Colonic mucosa (tissue), 4 donors: Measurements from ENCODE around the gene ARL6IP4. TPM values are rescaled to one million over a fixed set of nuclear protein-coding genes. Genes with fewer than 3 reads are reported as not detected.

Source experiments
- DNase-seq: peaks from one replicate; pipeline ENCODE4 v3.0.0-alpha.2; 2020
- H3K27ac ChIP-seq: fragments of 200-600 bp; one replicate; pipeline ENCODE4 v1.8.0; 2021
- H3K27me3 ChIP-seq: fragments of 200-600 bp; one replicate; pipeline ENCODE4 v1.8.0; 2021
- H3K36me3 ChIP-seq: fragments of 200-600 bp; one replicate; pipeline ENCODE4 v1.8.0; 2021
- H3K4me1 ChIP-seq: fragments of 200-600 bp; one replicate; pipeline ENCODE4 v1.8.0; 2021; ENCODE audit warnings: mild to moderate bottlenecking
- H3K4me3 ChIP-seq: fragments of 200-600 bp; one replicate; pipeline ENCODE4 v1.8.0; 2021
- H3K9ac ChIP-seq, 2 donors: one replicate each; pipeline ENCODE4 v1.7.0; 2013; ENCODE audit warnings: control low read depth in 2 of 2, low read depth in 2 of 2, low read length in 2 of 2
- H3K9me3 ChIP-seq: fragments of 200-600 bp; one replicate; pipeline ENCODE4 v1.8.0; 2021
- CTCF ChIP-seq: fragments of 200-600 bp; IDR thresholded peaks from one replicate; pipeline ENCODE4 v1.8.0; 2022; ENCODE audit warnings: antibody characterized with exemption, mild to moderate bottlenecking
- intact Hi-C: fragments of 100-400 bp; cut with DNase I; formaldehyde crosslinking; loops from one replicate; pipeline ENCODE4 v1.14.1; 2022
- total RNA-seq, 2 donors: library from RNA; stranded (reverse); fragmentation: NEBNext Ultra II Directional in 1 of 2; extraction: Animal tissue kit (Norgen Biotek cat#: 25700) in 1 of 2; gene quantifications; one replicate each; pipeline ENCODE4 v1.2.1, GENCODE V29; 2021
- donor health status: healthy.
- donor health status: DM: no; HTN: no; CAD: no.
- donor health status: DM: no; HTN: no; CAD: no.

ARL6IP4 gene
- total RNA-seq, 2 donors from 2014 or later = 130 to 192 TPM

DNA sequence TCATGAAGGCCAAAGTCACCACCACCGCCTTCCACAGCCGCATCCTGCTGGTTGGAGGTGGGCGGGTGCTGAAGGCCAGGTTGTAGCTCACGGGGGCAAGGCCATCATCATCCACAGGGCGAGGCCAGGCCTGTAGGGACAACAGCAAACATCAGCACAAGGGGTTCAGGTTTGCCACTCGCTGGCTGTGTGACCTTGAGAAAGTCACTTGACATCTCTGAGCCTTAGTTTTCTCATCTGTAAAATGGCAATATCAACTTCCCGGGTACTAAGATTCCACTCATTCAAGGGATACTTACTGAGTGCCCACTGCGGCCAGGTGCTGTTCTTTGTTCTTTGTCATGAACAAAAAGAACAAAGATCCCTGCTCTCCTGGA, 20.3 kb upstream of the ARL6IP4 start:
- no peak for DNase-seq
- Histone ChIP-seq H3K9ac (no peak overlapping the region), H3K27me3 (no peaks in the 10 kb centered on the region), H3K36me3 (no peaks in the 10 kb centered on the region), H3K9me3 (no peaks in the 10 kb centered on the region), H3K4me3 (no peak overlapping the region), H3K27ac (no peak overlapping the region), H3K4me1 (peaks cover 11% of the 10 kb centered on the region)
- intact Hi-C loops = no loop called here
- no peak for TF ChIP-seq CTCF

DNA sequence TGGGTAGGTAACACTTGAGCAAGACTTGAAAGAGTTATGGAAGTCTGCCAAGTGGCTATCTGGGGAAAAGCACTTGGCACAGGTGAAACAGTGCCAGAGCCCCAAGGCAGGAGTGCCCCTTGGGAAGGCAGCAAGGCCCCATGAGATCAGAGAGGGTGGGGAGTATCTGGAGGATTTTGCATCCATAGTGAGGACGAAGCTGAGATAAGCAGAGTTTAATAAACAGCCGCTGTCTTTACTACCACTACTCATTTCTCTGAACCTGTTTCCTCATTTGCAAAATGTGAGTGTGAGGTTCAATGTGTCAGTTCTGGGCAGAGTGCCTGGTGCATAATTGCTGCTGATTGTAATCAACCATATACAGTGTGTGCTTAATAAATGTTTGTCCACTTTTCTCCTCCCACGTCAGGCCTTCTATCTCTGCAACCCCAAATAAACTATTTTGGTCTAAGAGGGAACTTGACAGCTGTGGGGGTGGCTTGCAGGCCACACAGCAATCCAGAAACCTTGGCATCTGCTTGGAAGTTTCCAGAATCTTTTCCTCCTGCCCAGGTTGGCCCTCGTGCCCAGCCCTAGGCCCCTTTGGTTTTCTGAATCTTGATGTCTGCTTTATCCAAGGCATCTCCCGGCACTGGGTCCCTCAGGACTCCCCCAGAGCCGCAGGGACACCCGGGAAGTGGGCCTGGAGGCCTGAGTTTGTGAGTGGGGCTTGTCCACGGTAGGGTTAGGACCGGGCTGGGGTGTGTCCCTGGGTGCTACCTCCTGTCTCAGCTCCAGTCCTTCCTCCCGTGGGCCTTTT, 18.8 kb upstream of the ARL6IP4 start:
- Histone ChIP-seq H3K27me3 (no peaks in the 10 kb centered on the region), H3K4me1 (peaks cover 22% of the 10 kb centered on the region), H3K27ac (peak overlapping the region; percentile 74), H3K36me3 (no peaks in the 10 kb centered on the region), H3K4me3 (no peak overlapping the region), H3K9ac (peak overlapping the region in 1 of 2 donors; percentile 60), H3K9me3 (no peaks in the 10 kb centered on the region)
- intact Hi-C loops = no loop called here
- TF ChIP-seq CTCF = no peak
- DNase-seq = peak; percentile 83

- H3K36me3 ChIP-seq = no peaks in the 10 kb centered on the region
- no peaks in the 10 kb centered on the region for H3K27me3 ChIP-seq
- no peak for DNase-seq
- peaks cover 25% of the 10 kb centered on the region for H3K4me1 ChIP-seq
- no peak for TF ChIP-seq CTCF
- H3K4me3 ChIP-seq = no peak overlapping the region
- no peak overlapping the region for H3K27ac ChIP-seq
- no peaks in the 10 kb centered on the region for H3K9me3 ChIP-seq
- intact Hi-C loops = no loop called here
- H3K9ac ChIP-seq = no peak overlapping the region
Measured at GRCh38 chr12:122963941-122964265, 16.6 kb upstream of the ARL6IP4 start.

DNA sequence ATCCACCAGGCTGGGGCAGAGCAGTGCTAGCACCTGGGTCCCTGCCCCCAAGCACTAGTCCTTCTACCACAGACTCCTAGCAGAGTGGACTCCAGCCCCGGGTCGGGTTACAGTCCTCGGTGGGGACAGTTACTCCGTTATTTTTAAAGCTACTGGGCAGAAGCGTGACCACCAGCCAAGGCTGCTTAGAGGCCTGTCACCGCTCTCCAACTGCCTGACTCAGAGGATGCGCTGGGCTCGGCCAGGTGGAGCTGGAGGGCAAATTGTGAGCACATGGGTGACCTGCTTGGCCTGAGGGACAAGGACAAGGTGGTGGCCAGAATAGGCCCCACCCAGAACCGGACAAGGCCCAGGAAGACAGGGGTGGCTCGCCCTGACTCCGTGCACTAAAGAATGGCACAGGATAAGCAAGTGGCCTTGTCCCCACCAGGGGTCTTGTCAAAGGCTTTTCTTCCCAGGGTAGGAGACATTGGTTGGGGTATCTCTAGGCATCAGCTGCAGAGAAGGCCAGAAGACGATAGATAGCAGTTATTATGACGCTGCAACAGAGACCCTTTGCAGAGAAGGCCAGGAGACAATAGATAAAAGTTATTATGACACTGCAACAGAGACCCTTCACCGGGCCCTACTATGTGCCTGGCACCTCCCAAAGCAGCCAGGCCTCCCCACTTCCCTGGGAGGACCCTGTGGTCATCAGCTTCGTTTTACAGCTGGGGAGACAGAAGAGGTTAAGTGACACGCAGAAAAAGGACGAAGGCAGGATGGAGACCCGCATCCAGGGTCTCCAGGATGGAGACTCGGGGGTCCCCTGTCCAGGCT, 15.8 kb upstream of the ARL6IP4 start:
- no peak overlapping the region for H3K27ac ChIP-seq
- no peaks in the 10 kb centered on the region for H3K9me3 ChIP-seq
- no peaks in the 10 kb centered on the region for H3K36me3 ChIP-seq
- H3K9ac ChIP-seq = peak overlapping the region in 1 of 2 donors; percentile 18
- no peaks in the 10 kb centered on the region for H3K27me3 ChIP-seq
- peak; percentile 16 for DNase-seq
- peaks cover 25% of the 10 kb centered on the region for H3K4me1 ChIP-seq
- no peak for TF ChIP-seq CTCF
- intact Hi-C loops = no loop called here
- no peak overlapping the region for H3K4me3 ChIP-seq

GRCh38 chr12:122965321-122965751, 15.1 kb upstream of the ARL6IP4 start:
- Histone ChIP-seq H3K4me1 (peaks cover 25% of the 10 kb centered on the region), H3K27ac (no peak overlapping the region), H3K27me3 (no peaks in the 10 kb centered on the region), H3K4me3 (peak overlapping the region; percentile 56), H3K9ac (peak overlapping the region in 1 of 2 donors; percentile 54), H3K9me3 (no peaks in the 10 kb centered on the region), H3K36me3 (no peaks in the 10 kb centered on the region)
- intact Hi-C loops = no loop called here
- DNase-seq = no peak
- no peak for TF ChIP-seq CTCF
